Osteoblast (primary cell): ENCODE data around the gene KIAA0825. TPM values are rescaled to one million over a fixed set of nuclear protein-coding genes. Genes with fewer than 3 reads are reported as not detected.
A peak's percentile ranks its signal among the peaks of the same experiment; 100 is the strongest.

ENCODE experiments used
- DNase-seq: peaks from one replicate; pipeline ENCODE4 v3.0.0; 2011; ENCODE audit warnings: low spot score, mixed read lengths; ENCODE audit not compliant: insufficient read length; ENCODE audit errors: missing footprints
- H2AFZ ChIP-seq: 2 replicates; pipeline ENCODE4 v1.6.0; 2011; ENCODE audit warnings: mild to moderate bottlenecking, low read length
- H3K27ac ChIP-seq: 2 replicates; pipeline ENCODE4 v1.5.1; 2011; ENCODE audit warnings: mild to moderate bottlenecking, low read depth, low read length, moderate library complexity
- H3K27me3 ChIP-seq: 2 replicates; pipeline ENCODE4 v1.6.0; 2012; ENCODE audit warnings: mild to moderate bottlenecking, control low read depth, inconsistent platforms, low read length, moderate library complexity; ENCODE audit not compliant: insufficient read depth
- H3K36me3 ChIP-seq: 2 replicates; pipeline ENCODE4 v1.5.1; 2011; ENCODE audit warnings: mild to moderate bottlenecking, low read length, control low read depth, moderate library complexity; ENCODE audit not compliant: insufficient read depth
- H3K4me1 ChIP-seq: 2 replicates; pipeline ENCODE4 v1.5.1; 2011; ENCODE audit warnings: mild to moderate bottlenecking, low read length, control low read depth, moderate library complexity; ENCODE audit not compliant: insufficient read depth
- H3K4me2 ChIP-seq: 2 replicates; pipeline ENCODE4 v1.6.0; 2011; ENCODE audit warnings: mild to moderate bottlenecking, low read length; ENCODE audit not compliant: insufficient read depth
- H3K4me3 ChIP-seq: fragments of 200-600 bp; sonication (generic); 3 replicates; pipeline ENCODE4 v1.5.1; 2012; ENCODE audit warnings: mild to moderate bottlenecking, low read length, inconsistent platforms; ENCODE audit not compliant: insufficient read depth
- H3K79me2 ChIP-seq: 2 replicates; pipeline ENCODE4 v1.6.0; 2012; ENCODE audit warnings: mild to moderate bottlenecking, low read length, control low read depth, inconsistent platforms; ENCODE audit not compliant: insufficient read depth
- H3K9me3 ChIP-seq: 2 replicates; pipeline ENCODE4 v1.5.1; 2011; ENCODE audit warnings: low read depth, low read length, control low read depth
- H4K20me1 ChIP-seq: 2 replicates; pipeline ENCODE4 v1.6.0; 2012; ENCODE audit warnings: mild to moderate bottlenecking, low read length, control low read depth; ENCODE audit not compliant: insufficient read depth
- total RNA-seq: library from RNA; depleted of rRNA; stranded (reverse); fragments of >200 nt; gene quantifications from 2 replicates; pipeline ENCODE4 v1.2.3, GENCODE V29; 2012
- TF ChIP-seq, protein P1 (sequence below): IDR thresholded peaks from 2 replicates; pipeline ENCODE4 v1.5.1; 2011; ENCODE audit warnings: mild to moderate bottlenecking, low read depth, low read length, moderate library complexity; ENCODE audit errors: extremely low read depth

The KIAA0825 gene
- total RNA-seq, 1 donor: 8.0 TPM

GRCh38 chr5:94508461-94509148 is 109.8 kb downstream of the KIAA0825 start:
- no peak overlapping the region for H2AFZ ChIP-seq

DNA sequence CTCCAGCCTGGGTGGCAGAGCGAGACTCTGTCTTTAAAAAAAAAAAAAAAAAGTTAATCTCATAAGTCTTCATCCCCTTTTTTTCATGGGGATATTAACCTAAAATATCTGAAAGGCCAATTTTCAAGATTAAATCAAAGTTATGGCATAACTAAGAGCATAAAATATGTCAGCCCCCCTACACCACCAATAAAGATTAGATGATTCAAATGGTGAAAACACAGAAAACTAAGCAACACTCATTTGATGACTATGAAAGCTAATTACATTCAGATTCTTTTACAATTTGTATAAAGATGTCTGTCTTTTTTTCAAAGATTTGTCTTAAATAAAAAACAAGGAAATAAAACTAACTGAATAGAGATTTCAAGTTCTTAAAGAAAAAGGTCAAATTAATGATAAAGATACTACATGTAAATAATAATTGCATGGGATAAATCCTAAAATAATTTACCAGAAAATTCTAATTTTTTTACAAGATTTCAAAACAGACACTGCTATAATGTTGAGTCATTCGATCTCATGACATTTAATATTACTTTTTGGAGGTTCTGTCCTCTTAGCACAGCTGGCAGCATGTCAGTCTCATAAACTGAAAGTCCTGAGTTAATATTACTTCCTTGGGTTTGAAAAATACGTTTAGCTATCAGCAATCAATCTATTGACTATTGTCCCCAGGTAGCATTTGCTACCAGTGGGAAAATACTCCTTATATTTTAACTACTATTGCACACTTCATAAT is 112.9 kb downstream of the KIAA0825 start:
- TF ChIP-seq, protein P1, sequence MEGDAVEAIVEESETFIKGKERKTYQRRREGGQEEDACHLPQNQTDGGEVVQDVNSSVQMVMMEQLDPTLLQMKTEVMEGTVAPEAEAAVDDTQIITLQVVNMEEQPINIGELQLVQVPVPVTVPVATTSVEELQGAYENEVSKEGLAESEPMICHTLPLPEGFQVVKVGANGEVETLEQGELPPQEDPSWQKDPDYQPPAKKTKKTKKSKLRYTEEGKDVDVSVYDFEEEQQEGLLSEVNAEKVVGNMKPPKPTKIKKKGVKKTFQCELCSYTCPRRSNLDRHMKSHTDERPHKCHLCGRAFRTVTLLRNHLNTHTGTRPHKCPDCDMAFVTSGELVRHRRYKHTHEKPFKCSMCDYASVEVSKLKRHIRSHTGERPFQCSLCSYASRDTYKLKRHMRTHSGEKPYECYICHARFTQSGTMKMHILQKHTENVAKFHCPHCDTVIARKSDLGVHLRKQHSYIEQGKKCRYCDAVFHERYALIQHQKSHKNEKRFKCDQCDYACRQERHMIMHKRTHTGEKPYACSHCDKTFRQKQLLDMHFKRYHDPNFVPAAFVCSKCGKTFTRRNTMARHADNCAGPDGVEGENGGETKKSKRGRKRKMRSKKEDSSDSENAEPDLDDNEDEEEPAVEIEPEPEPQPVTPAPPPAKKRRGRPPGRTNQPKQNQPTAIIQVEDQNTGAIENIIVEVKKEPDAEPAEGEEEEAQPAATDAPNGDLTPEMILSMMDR: no peak
- no peak overlapping the region for H3K27ac ChIP-seq
- peak; percentile 47 for DNase-seq

More at GRCh38 chr5:94508461-94509148, 109.8 kb downstream of the KIAA0825 start:
- TF ChIP-seq, protein P1: no peak
- H3K27me3 ChIP-seq: no peaks in the 10 kb centered on the region
- H4K20me1 ChIP-seq: no peaks in the 10 kb centered on the region
- DNase-seq: no peak
- H3K79me2 ChIP-seq: no peaks in the 10 kb centered on the region
- H3K27ac ChIP-seq: no peak overlapping the region
- peaks cover 4% of the 10 kb centered on the region for H3K4me1 ChIP-seq
- no peak overlapping the region for H3K4me2 ChIP-seq
- no peaks in the 10 kb centered on the region for H3K9me3 ChIP-seq
- H3K4me3 ChIP-seq: no peak overlapping the region
- H3K36me3 ChIP-seq: no peaks in the 10 kb centered on the region

GRCh38 chr5:94503677-94504076 is 114.7 kb downstream of the KIAA0825 start:
- Histone ChIP-seq H3K4me2 (no peak overlapping the region), H3K79me2 (no peaks in the 10 kb centered on the region), H2AFZ (no peak overlapping the region), H3K36me3 (no peaks in the 10 kb centered on the region), H3K9me3 (no peaks in the 10 kb centered on the region), H3K27ac (no peak overlapping the region), H3K4me3 (no peak overlapping the region), H3K4me1 (peaks cover 1% of the 10 kb centered on the region), H3K27me3 (no peaks in the 10 kb centered on the region), H4K20me1 (no peaks in the 10 kb centered on the region)
- no peak for DNase-seq
- TF ChIP-seq, protein P1: no peak

More for the DNA sequence above, 112.9 kb downstream of the KIAA0825 start:
- Histone ChIP-seq H4K20me1 (no peaks in the 10 kb centered on the region), H3K27me3 (no peaks in the 10 kb centered on the region), H3K4me1 (peaks cover 4% of the 10 kb centered on the region), H2AFZ (no peak overlapping the region), H3K4me3 (no peak overlapping the region), H3K36me3 (no peaks in the 10 kb centered on the region), H3K9me3 (no peaks in the 10 kb centered on the region), H3K79me2 (no peaks in the 10 kb centered on the region), H3K4me2 (peak overlapping the region; percentile 20)

- no peaks in the 10 kb centered on the region for H3K4me1 ChIP-seq
- H3K79me2 ChIP-seq: no peaks in the 10 kb centered on the region
- TF ChIP-seq, protein P1: no peak
- no peaks in the 10 kb centered on the region for H4K20me1 ChIP-seq
- H3K36me3 ChIP-seq: no peaks in the 10 kb centered on the region
- H3K9me3 ChIP-seq: no peaks in the 10 kb centered on the region
- no peak overlapping the region for H3K27ac ChIP-seq
- no peak for DNase-seq
- no peak overlapping the region for H3K4me3 ChIP-seq
- H3K27me3 ChIP-seq: no peaks in the 10 kb centered on the region
- no peak overlapping the region for H2AFZ ChIP-seq
- no peak overlapping the region for H3K4me2 ChIP-seq
Observed at GRCh38 chr5:94501365-94501764, 117.0 kb downstream of the KIAA0825 start.
